ENCODE data around the gene JCHAIN.

JCHAIN gene

DNA sequence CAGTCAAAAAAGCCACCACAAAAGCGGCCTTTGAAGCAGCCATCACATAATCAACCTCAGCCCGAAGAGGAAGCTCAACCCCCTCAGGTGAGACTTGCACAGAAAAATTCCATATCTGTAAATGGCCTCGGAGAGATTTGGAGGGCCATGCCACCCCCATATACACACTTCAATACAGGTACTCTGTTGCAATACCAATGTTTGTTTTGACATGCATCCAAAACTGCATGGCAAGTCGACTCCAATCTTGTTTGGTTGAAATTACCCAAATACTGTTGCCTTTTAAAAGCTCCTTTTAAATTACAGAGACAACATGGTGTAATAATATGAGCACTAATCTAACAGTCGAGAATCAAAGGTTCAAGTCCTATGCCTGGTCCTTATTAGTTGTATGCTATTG, 31.8 kb downstream of the JCHAIN start:
- DNase-seq = no peak

DNA sequence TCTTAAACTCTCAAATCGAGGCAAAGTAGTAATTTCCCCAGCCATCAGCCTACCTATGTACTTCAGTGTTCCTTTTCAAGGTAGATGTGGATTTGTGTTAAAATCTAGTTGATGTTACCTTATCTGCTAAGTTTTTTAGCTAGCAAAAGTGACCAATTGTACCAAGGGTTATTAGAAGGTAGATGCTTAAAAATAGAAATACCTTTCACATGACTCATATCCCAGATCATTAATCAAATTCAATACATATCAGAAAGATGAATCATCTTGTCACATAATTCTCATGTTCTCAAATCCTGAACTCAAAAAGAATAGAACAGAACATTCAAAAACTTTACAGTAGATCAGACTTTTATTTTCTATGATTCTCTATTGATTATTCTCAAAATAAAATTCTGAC, 34.3 kb downstream of the JCHAIN start:
- DNase-seq = peak; percentile 41

DNA sequence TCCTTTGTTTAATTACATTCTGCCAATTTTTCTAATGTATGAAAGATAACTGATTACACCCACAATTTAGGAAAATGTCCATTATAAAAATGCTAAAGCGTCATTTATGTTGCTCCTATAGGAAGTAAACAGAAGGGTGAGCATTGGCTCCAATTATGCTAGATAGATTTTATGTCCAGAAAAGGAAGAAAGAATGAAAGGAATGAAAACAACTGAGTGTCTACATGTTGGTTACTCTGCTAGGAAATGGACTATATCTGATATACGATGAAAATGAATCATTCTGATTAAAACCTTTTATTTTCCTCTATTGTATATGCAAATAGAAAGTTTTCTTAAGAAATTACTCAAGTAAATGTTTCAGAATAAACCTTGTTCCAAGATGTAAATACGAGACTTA, 36.1 kb downstream of the JCHAIN start:
- DNase-seq = no peak

DNA sequence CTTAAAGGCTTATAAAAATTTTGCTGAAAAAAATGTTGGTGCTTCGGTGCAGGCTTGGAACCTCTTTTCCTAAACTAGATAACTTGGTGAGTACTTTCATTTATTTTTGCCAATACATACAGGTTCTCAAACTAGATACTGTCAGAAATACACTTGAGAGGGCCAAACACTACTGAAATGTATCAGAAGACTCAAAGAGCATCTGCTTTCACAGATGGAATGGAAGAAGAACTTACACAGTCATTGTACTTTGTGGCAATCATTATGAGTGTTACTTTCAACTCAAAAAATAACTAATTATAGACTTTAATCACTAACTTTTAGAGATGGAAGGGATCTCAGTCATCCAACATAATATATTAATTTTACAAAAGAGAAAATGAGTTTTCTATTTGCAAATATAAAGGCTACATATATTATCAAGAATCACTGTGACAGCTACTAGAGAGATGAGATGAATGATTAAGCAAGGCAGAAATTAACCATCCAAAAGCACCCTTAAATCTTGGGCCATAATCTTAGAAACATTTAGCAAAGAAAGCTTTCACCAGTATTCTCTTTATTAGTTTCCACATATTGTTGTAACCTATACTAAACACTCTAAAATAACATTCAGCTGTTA, 36.7 kb downstream of the JCHAIN start:
- DNase-seq = no peak

DNA sequence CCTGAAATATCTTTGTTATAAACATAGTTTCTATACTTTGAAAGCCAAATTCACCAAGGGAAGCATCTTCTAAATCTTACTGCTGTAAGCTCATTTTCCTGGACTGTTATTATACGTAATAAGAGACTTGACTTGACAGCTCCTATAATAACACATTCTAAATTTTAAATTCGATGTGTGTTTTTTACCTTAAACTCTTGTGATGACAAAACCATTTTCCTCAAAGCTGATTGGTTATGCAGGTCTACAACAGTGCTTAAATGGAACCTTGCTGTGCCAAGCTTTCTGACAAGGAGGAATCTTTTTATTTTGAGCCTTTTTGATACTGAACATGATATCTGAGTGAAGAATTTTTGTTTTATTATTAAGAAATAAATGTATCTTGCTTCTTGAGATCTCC, 37.9 kb downstream of the JCHAIN start, which contains the start of gene ENAM:
TSS of gene ENAM (plus strand) at position 301 of the 400 bp plus-strand sequence. CDS start 757 bp downstream, outside the sequence.
- DNase-seq = no peak

DNA sequence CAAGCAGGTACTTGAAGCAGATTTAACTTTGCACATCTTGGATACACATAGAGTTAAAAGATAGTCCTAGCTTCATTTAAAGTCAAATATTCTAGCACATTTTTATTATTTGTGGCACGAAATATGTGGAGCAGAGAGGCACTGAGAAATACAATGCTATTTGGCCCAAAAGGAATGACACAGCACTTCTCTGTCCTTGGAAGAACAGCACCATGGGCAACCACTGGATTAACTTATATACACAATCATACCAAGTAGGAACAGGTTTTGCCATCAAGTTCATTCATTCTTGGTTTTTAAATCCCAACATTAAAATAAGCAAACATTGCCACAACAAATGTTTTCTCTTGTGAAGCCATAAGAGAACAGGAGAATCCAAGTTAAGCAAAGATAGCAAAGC, 38.7 kb downstream of the JCHAIN start:
- DNase-seq = no peak

DNA sequence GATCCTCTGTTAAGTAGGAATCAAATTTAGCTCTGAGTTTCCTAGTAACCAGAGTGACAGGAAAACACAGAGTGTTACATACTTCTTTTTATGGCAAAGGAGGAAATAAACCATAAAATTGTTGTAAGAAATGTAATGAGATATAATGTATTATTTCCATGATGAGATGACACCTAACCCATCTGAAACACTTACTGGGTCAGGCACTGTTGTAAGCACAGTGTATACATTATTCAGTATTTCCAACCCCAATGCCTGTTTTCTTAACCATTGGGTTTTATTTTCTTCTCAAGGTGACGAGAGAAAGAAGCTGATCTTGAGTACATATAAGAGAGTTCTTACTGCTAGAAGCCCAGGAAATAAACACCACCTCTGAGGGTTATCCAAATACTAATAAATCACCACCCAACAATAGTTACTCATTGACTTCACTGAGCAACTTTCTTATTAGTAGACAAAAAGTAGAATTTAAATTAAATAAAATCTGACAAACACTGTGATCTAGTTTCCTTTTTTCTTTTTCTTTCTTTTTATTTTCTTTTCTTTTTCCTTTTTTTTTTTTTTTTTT, 42.0 kb downstream of the JCHAIN start:
- DNase-seq = no peak

DNA sequence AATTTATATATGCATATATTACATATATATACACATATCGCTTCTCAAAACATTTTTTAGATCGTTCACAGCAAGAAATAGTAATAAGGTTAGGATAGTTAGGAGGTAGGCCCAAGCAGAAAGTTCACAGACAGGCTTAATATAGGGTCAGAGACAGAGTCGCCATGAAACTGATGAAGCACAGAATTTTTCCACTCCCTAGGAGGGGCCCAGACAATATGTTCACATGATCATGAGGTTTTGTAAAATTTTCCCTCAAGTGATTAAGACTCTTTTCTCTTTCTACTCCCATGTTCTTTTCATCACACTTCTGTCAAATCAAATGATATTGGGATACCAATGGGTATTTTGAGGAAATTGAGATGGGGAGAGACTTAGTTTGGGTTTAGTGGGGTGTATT, 43.0 kb downstream of the JCHAIN start:
- DNase-seq = no peak

DNA sequence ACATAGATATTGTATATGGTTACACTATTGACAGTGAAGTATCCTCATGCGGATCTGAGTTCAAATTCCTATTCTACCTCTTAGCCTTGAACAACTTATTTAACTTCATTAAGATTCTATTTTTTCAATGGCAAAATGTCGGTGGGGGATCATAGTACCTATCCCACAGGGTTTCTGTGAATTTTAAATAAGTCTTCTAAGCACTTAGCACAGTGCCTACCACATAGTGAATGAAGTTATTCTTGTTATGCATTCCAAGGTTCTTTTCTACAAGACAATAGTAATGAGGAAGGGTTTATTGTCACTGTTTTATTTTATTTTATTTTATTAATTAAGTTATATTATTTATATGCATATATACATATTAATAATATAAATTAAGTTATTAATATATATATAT, 46.5 kb downstream of the JCHAIN start:
- no peak for DNase-seq

DNA sequence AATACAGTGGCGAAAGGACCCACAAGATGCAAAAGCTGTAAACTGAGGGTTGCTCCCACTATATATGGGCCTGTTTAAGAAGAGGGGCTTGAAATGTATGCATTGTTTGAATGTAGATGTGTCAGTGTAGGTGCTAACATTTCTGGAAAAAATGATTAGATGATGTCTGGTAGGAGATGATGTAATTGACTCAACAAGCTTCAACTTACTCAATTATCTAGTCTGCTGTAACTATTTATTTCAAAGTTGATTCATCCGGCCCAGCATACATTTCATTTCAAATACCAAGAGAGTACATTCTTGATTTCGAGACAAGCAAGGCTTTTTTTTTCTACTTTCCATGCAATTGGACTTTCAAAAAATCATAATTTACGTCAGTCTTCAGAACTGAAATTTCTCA, 47.0 kb downstream of the JCHAIN start:
- no peak for DNase-seq

DNA sequence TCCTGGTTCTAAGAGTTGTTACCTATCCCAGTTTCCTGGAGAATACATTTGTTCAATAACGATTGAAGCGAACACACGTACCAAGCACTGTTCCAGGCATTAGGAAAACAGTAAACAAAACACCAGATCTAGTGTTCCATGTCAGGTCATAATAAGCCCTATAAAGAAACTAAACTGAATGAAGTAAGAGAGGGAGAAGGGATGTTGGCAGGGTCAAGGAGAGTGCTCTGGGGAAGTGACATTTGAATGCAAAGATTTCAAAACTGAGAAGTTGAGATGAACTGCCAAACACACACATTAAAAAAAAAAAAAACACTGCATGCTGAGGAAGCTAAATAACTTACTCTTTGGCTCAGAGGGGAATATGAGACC, 52.1 kb downstream of the JCHAIN start:
- DNase-seq = no peak

DNA sequence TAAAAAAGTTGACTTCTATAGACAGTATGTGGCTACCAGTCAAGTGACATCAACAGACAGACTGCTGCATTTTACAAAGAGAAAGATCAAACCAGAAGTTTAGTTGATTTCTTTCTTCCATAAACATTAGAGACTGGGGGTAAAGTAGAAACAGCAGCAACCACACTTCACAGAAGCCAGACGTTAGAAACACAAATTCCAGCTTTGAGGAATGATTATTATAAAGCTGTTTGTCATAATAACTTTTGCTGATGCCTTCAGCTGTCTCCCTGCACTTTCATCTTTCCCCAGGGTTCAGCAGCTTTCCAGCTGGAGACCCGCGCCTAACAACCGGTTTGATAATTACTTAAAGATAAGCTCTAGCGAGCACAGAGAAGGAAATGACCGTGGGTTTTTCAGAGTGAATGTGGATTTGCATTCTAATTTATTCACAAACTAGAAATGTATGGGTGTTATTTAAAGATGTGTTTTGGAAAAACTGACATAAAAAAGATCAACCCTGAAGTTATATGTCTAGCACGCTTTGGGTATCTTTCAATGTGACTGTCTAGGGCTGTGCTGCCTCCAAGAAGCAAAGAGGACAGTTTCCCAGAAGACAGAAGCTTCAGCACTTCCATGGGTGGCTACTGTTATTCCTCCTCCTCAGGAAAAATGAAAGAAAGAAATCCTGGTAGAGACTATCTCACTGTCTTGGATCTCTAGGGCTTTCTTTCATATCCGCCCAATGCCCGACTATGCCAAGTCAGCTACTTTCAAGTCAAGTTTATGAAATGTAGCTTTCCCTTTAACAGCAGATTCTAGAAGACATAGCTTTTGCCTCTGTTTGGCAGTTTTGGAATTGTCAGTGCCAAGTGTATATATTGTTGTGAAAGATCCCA, 52.8 kb downstream of the JCHAIN start:
- DNase-seq = no peak

DNA sequence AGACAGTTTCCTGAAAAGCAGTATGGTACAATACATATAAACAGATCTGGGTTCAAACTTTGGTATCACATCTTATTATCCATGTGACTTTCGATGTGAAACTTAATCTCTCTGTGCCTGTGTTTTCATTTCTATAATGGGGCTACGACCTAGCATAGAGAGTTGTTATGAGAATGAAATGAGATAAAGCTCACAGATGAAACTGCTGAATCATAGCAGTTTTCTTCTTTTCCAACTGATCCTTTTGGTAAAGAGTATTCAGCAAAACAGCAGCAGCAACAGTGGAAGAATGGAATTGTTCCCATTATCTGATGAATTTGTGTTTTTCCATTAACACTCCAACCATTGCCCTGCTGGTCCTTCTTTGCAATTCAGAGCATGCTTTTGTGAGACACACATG, 58.0 kb downstream of the JCHAIN start:
- DNase-seq = no peak

DNA sequence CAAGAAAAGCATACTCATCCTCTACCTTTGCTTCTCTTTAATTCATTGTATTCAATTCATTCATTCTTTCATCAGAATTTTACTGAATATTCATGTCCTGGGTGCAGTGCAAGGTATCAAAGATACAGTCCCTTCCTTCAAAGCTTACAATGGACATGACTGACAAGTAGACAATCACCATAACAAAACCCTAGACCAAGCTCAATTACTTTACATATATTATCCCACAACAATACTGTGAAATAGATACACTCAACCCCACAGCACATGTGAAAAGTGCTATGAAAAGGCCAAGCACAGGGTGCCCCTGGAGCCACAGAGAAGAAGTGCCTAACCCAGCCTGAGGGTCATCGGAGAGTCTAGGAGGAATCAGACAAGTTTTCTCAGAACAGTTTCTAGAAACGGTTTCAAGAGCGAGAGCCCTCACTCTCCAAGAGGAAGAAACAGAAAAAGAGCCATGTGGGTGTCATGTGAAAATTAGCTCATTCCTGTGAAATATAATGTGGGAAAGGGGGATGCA, 58.9 kb downstream of the JCHAIN start:
- no peak for DNase-seq

DNA sequence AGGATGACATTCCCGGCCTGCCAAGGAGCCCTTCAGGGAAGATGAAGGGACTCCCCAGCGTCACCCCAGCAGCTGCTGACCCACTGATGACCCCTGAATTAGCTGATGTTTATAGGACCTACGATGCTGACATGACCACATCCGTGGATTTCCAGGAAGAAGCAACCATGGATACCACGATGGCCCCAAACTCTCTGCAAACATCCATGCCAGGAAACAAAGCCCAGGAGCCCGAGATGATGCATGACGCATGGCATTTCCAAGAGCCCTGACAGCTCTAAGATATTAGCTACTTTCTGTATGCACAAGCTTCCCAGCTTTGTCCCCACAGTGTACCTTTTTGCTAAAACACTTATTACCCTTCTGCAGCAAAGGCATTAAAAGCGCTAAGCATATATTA, 59.8 kb downstream of the JCHAIN start:
- no peak for DNase-seq

All from HCEC 1CT (cell line).